H9 (cell line): ENCODE results near the gene PKP1. TPM values are rescaled to one million over a fixed set of nuclear protein-coding genes. Genes with fewer than 3 reads are reported as not detected.

Source experiments
- DNase-seq: peaks from one replicate; pipeline ENCODE4 v3.0.0-alpha.2; 2017
- H2AFZ ChIP-seq: one replicate; pipeline ENCODE4 v1.6.1; 2013; ENCODE audit warnings: mild to moderate bottlenecking, low read length, control low read depth, moderate library complexity
- H2AK5ac ChIP-seq: 2 replicates; pipeline ENCODE4 v1.6.1; 2013; ENCODE audit warnings: low read length, control low read depth, mixed read lengths; ENCODE audit not compliant: insufficient read length
- H2BK120ac ChIP-seq: one replicate; pipeline ENCODE4 v1.6.1; 2013; ENCODE audit warnings: low read depth, mild to moderate bottlenecking, low read length, control low read depth, inconsistent platforms; ENCODE audit not compliant: poor library complexity, severe bottlenecking
- H2BK12ac ChIP-seq: 2 replicates; pipeline ENCODE4 v1.6.1; 2013; ENCODE audit warnings: low read length, control low read depth, mixed read lengths, low read depth; ENCODE audit not compliant: insufficient read length
- H2BK15ac ChIP-seq: 2 replicates; pipeline ENCODE4 v1.6.1; 2013; ENCODE audit warnings: low read depth, low read length, control low read depth
- H2BK20ac ChIP-seq: one replicate; pipeline ENCODE4 v1.6.1; 2013; ENCODE audit warnings: low read depth, mild to moderate bottlenecking, low read length, control low read depth, inconsistent platforms; ENCODE audit not compliant: poor library complexity, severe bottlenecking
- H2BK5ac ChIP-seq: 2 replicates; pipeline ENCODE4 v1.6.1; 2013; ENCODE audit warnings: low read length, control low read depth, mixed read lengths; ENCODE audit not compliant: insufficient read length
- H3K14ac ChIP-seq: 2 replicates; pipeline ENCODE4 v1.6.1; 2013; ENCODE audit warnings: low read length, control low read depth; ENCODE audit not compliant: insufficient read depth
- H3K18ac ChIP-seq: 2 replicates; pipeline ENCODE4 v1.6.1; 2013; ENCODE audit warnings: low read depth, mild to moderate bottlenecking, mixed read lengths, low read length, control low read depth; ENCODE audit not compliant: insufficient read length
- H3K23ac ChIP-seq: 2 replicates; pipeline ENCODE4 v1.6.1; 2013; ENCODE audit warnings: low read length, control low read depth, mixed read lengths, low read depth; ENCODE audit not compliant: insufficient read length
- H3K23me2 ChIP-seq: 2 replicates; pipeline ENCODE4 v1.6.1; 2013; ENCODE audit warnings: low read depth, mild to moderate bottlenecking, mixed read lengths, low read length, control low read depth; ENCODE audit not compliant: insufficient read length, poor library complexity, severe bottlenecking
- H3K27ac ChIP-seq: 2 replicates; pipeline ENCODE4 v1.5.1; 2013; ENCODE audit warnings: low read length, control low read depth, mixed read lengths, low read depth; ENCODE audit not compliant: insufficient read length
- H3K27me3 ChIP-seq: 2 replicates; pipeline ENCODE4 v1.6.1; 2013; ENCODE audit warnings: low read length, control low read depth, inconsistent platforms; ENCODE audit not compliant: insufficient read depth
- H3K4ac ChIP-seq: 2 replicates; pipeline ENCODE4 v1.6.1; 2013; ENCODE audit warnings: low read depth, mild to moderate bottlenecking, control low read depth, inconsistent platforms, low read length, moderate library complexity
- H3K4me1 ChIP-seq: 2 replicates; pipeline ENCODE4 v1.6.1; 2013; ENCODE audit warnings: low read length, control low read depth, inconsistent platforms; ENCODE audit not compliant: insufficient read depth
- H3K4me2 ChIP-seq: 2 replicates; pipeline ENCODE4 v1.6.1; 2013; ENCODE audit warnings: low read length, control low read depth, mixed read lengths; ENCODE audit not compliant: insufficient read length, insufficient read depth
- H3K56ac ChIP-seq: 2 replicates; pipeline ENCODE4 v1.6.1; 2013; ENCODE audit warnings: low read depth, mild to moderate bottlenecking, mixed read lengths, low read length, control low read depth; ENCODE audit not compliant: insufficient read length
- H3K79me1 ChIP-seq: 2 replicates; pipeline ENCODE4 v1.6.1; 2013; ENCODE audit warnings: low read depth, mild to moderate bottlenecking, moderate library complexity, low read length, control low read depth, inconsistent platforms; ENCODE audit not compliant: insufficient read depth, poor library complexity, severe bottlenecking
- H3K79me2 ChIP-seq: 2 replicates; pipeline ENCODE4 v1.6.1; 2013; ENCODE audit warnings: low read length, control low read depth, inconsistent platforms; ENCODE audit not compliant: insufficient read depth
- H3K9ac ChIP-seq: 2 replicates; pipeline ENCODE4 v1.6.1; 2013; ENCODE audit warnings: low read length, control low read depth, mixed read lengths; ENCODE audit not compliant: insufficient read length; ENCODE audit errors: extremely low read depth
- H3K9me3 ChIP-seq: one replicate; pipeline ENCODE4 v1.6.1; 2013; ENCODE audit warnings: low read depth, low read length, inconsistent platforms; ENCODE audit not compliant: control insufficient read depth
- H3T11ph ChIP-seq: one replicate; pipeline ENCODE4 v1.6.1; 2013; ENCODE audit warnings: mild to moderate bottlenecking, low read length, control low read depth, inconsistent platforms
- H4K20me1 ChIP-seq: one replicate; pipeline ENCODE4 v1.6.1; 2013; ENCODE audit not compliant: control insufficient read depth, insufficient read length, insufficient read depth
- H4K5ac ChIP-seq: 2 replicates; pipeline ENCODE4 v1.6.1; 2013; ENCODE audit warnings: low read depth, mild to moderate bottlenecking, mixed read lengths, low read length, control low read depth; ENCODE audit not compliant: insufficient read length
- H4K8ac ChIP-seq: replicated peaks from 2 replicates; pipeline ENCODE4 v1.6.1; 2013; ENCODE audit warnings: low read length, control low read depth, mixed read lengths, low read depth; ENCODE audit not compliant: insufficient read length
- H4K91ac ChIP-seq: 2 replicates; pipeline ENCODE4 v1.6.1; 2013; ENCODE audit warnings: low read depth, mild to moderate bottlenecking, moderate library complexity, mixed read lengths, low read length, control low read depth; ENCODE audit not compliant: insufficient read length
- H3K27ac Mint-ChIP-seq, 3 experiments: 2 replicates in 2 of 3; 3 replicates in 1 of 3; pipeline ENCODE4 v1.8.0; 2020 to 2021; ENCODE audit warnings: mixed read lengths in 3 of 3, mild to moderate bottlenecking in 1 of 3, moderate library complexity in 1 of 3
- H3K27me3 Mint-ChIP-seq: 2 replicates; pipeline ENCODE4 v1.8.0; 2021; ENCODE audit warnings: low read depth, mild to moderate bottlenecking, moderate library complexity, mixed read lengths
- H3K36me3 Mint-ChIP-seq, 3 experiments: 2 replicates in 2 of 3; 3 replicates in 1 of 3; pipeline ENCODE4 v1.8.0; 2020 to 2021; ENCODE audit warnings: low read depth in 3 of 3, mixed read lengths in 3 of 3; ENCODE audit not compliant: insufficient read depth in 1 of 3
- H3K4me1 Mint-ChIP-seq, 2 experiments: 2 replicates each; pipeline ENCODE4 v1.8.0; 2020; ENCODE audit warnings: mixed read lengths in 2 of 2
- H3K4me3 Mint-ChIP-seq, 2 experiments: 2 replicates in 1 of 2; 3 replicates in 1 of 2; pipeline ENCODE4 v1.8.0; 2020 to 2021; ENCODE audit warnings: mild to moderate bottlenecking in 2 of 2, mixed read lengths in 2 of 2, moderate library complexity in 1 of 2
- H3K9me3 Mint-ChIP-seq, 2 experiments: 2 replicates in 1 of 2; 3 replicates in 1 of 2; pipeline ENCODE4 v1.8.0; 2020; ENCODE audit warnings: mild to moderate bottlenecking in 2 of 2, mixed read lengths in 2 of 2, moderate library complexity in 1 of 2
- WGBS: extraction: QIAGEN DNeasy Blood & Tissue Kit; methylation state at CpG from one replicate; pipeline ENCODE4 v1.1.7; 2013; ENCODE audit warnings: missing lambda C conversion rate, low lambda C conversion rate, mixed read lengths; ENCODE audit not compliant: insufficient read length; ENCODE audit errors: extremely low coverage; 5-methylcytosine and 5-hydroxymethylcytosine counted together
- total RNA-seq: library from RNA; stranded (reverse); gene quantifications from 2 replicates; pipeline ENCODE4 v1.2.1, GENCODE V29; 2021
- TF ChIP-seq, protein P1 (sequence below): fragments of 200-600 bp; sonication (generic); conservative IDR thresholded peaks from 3 replicates; pipeline ENCODE4 v1.8.0; 2021; ENCODE audit warnings: antibody characterized with exemption, mild to moderate bottlenecking

Gene PKP1
- total RNA-seq, 1 experiment from 2014 or later = 0.09 TPM

DNA sequence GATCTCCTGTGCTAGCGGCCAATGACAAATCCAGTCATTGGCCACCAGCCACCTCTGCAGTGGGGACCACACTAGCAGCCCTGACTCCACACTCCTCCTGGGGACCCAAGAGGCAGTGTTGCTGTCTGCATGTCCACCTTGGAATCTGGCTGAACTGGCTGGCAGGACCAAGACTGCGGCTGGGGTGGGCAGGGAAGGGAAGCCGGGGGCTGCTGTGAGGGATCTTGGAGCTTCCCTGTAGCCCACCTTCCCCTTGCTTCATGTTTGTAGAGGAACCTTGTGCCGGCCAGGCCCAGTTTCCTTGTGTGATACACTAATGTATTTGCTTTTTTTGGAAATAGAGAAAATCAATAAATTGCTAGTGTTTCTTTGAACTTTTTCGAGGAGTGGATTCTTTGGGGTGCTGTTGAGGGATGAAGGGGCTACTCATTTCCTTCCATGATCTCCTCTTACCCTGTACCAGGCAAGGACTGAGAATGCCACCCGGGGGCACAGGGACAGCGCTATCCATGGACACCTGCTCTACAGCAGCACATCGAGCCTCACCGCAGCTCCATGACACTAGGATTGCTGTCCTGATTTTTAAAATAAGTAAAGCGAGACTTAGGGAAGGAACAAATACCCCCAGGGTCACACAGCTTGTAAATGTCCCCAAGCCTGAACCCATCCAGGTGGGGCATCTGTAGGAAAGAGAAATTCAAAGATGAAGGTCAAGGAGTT is 49.5 kb downstream of the PKP1 start:
- no CpG with 5 or more reads among the region's 10 CpGs for WGBS
- DNase-seq = no peak

More for the DNA sequence above, 49.5 kb downstream of the PKP1 start:
- no peaks in the 10 kb centered on the region for H4K20me1 ChIP-seq
- H4K91ac ChIP-seq = no peak overlapping the region
- no peak overlapping the region for H3T11ph ChIP-seq
- H3K18ac ChIP-seq = no peak overlapping the region
- H3K36me3 Mint-ChIP-seq = no peaks in the 10 kb centered on the region
- no peak overlapping the region for H2AK5ac ChIP-seq
- no peak overlapping the region for H3K4me3 Mint-ChIP-seq
- no peak overlapping the region for H3K27ac Mint-ChIP-seq
- H3K23ac ChIP-seq = no peak overlapping the region
- H3K27me3 ChIP-seq = no peaks in the 10 kb centered on the region
- H3K56ac ChIP-seq = no peak overlapping the region
- H3K79me1 ChIP-seq = no peaks in the 10 kb centered on the region
- H3K27ac ChIP-seq = no peak overlapping the region
- no peak overlapping the region for H2BK5ac ChIP-seq
- no peak overlapping the region for H3K4ac ChIP-seq
- H3K79me2 ChIP-seq = no peaks in the 10 kb centered on the region
- no peak overlapping the region for H3K9ac ChIP-seq
- no peak overlapping the region for H3K14ac ChIP-seq
- no peaks in the 10 kb centered on the region for H3K23me2 ChIP-seq
- no peak overlapping the region for H2BK120ac ChIP-seq
- TF ChIP-seq, protein P1, sequence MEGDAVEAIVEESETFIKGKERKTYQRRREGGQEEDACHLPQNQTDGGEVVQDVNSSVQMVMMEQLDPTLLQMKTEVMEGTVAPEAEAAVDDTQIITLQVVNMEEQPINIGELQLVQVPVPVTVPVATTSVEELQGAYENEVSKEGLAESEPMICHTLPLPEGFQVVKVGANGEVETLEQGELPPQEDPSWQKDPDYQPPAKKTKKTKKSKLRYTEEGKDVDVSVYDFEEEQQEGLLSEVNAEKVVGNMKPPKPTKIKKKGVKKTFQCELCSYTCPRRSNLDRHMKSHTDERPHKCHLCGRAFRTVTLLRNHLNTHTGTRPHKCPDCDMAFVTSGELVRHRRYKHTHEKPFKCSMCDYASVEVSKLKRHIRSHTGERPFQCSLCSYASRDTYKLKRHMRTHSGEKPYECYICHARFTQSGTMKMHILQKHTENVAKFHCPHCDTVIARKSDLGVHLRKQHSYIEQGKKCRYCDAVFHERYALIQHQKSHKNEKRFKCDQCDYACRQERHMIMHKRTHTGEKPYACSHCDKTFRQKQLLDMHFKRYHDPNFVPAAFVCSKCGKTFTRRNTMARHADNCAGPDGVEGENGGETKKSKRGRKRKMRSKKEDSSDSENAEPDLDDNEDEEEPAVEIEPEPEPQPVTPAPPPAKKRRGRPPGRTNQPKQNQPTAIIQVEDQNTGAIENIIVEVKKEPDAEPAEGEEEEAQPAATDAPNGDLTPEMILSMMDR = no peak
- peaks cover 0 to 4% of the 10 kb centered on the region in 2 experiments; a peak in 1 of 4 replicates for H3K4me1 Mint-ChIP-seq
- H2BK20ac ChIP-seq = no peak overlapping the region
- no peak overlapping the region for H3K4me2 ChIP-seq
- H3K9me3 Mint-ChIP-seq = no peaks in the 10 kb centered on the region
- H3K4me1 ChIP-seq = no peaks in the 10 kb centered on the region
- no peak overlapping the region for H2BK12ac ChIP-seq
- no peak overlapping the region for H4K8ac ChIP-seq
- no peaks in the 10 kb centered on the region; the same call in 1 of the 2 replicates for H3K27me3 Mint-ChIP-seq
- no peak overlapping the region for H2AFZ ChIP-seq
- no peak overlapping the region for H4K5ac ChIP-seq
- H2BK15ac ChIP-seq = no peak overlapping the region
- H3K9me3 ChIP-seq = no peaks in the 10 kb centered on the region
